Measurements from ENCODE around the gene ELOVL6. TPM values are rescaled to one million over a fixed set of nuclear protein-coding genes. Genes with fewer than 3 reads are reported as not detected.
"Not testable (repeated sequence)": the region's sequence is repeated elsewhere in the genome, so short reads cannot be mapped to it uniquely, and the experiment has no call there.

Gene ELOVL6
- polyA plus RNA-seq, 2 donors, result 17.3 to 17.7 TPM

- Histone ChIP-seq H3K9me3 (ENCODE audit: control insufficient read depth in 2 of 2, insufficient read depth in 1 of 2, low read depth in 1 of 2, low read length in 1 of 2) (no peaks in the 10 kb centered on the region), H3K4me1 (ENCODE audit: control insufficient read depth in 2 of 2, insufficient read depth in 2 of 2, low read length in 1 of 2) (no peaks in the 10 kb centered on the region), H3K4me3 (ENCODE audit: low read depth in 1 of 2, low read length in 2 of 2) (no peak overlapping the region), H3K27me3 (ENCODE audit: control insufficient read depth in 1 of 2, insufficient read depth in 2 of 2, low read length in 2 of 2) (no peaks in the 10 kb centered on the region), H3K27ac (ENCODE audit: low read depth in 2 of 2, low read length in 1 of 2) (no peak overlapping the region), H3K36me3 (ENCODE audit: control insufficient read depth in 2 of 2, insufficient read depth in 2 of 2, low read length in 1 of 2) (no peaks in the 10 kb centered on the region)
- 76 to 77% methylated on average over 2 of the region's 2 CpGs for WGBS, 2 donors
Observed at GRCh38 chr4:110224142-110224541, 25.7 kb upstream of the ELOVL6 start.

GRCh38 chr4:110218935-110219334 is 20.5 kb upstream of the ELOVL6 start:
- H3K36me3 ChIP-seq (ENCODE audit: control insufficient read depth in 2 of 2, insufficient read depth in 2 of 2, low read length in 1 of 2); H3K27ac ChIP-seq (ENCODE audit: low read depth in 2 of 2, low read length in 1 of 2); H3K27me3 ChIP-seq (ENCODE audit: control insufficient read depth in 1 of 2, insufficient read depth in 2 of 2, low read length in 2 of 2); H3K9me3 ChIP-seq (ENCODE audit: control insufficient read depth in 2 of 2, insufficient read depth in 1 of 2, low read depth in 1 of 2, low read length in 1 of 2); H3K4me3 ChIP-seq (ENCODE audit: low read depth in 1 of 2, low read length in 2 of 2); H3K4me1 ChIP-seq (ENCODE audit: control insufficient read depth in 2 of 2, insufficient read depth in 2 of 2, low read length in 1 of 2): not testable (repeated sequence)
- 88 to 91% methylated on average over 1 of the region's 1 CpG for WGBS, 2 donors

- WGBS, 2 donors, result 79 to 82% methylated on average over 4 of the region's 4 CpGs
- H3K4me3 ChIP-seq (ENCODE audit: low read depth in 1 of 2, low read length in 2 of 2); H3K27ac ChIP-seq (ENCODE audit: low read depth in 2 of 2, low read length in 1 of 2); H3K27me3 ChIP-seq (ENCODE audit: control insufficient read depth in 1 of 2, insufficient read depth in 2 of 2, low read length in 2 of 2); H3K9me3 ChIP-seq (ENCODE audit: control insufficient read depth in 2 of 2, insufficient read depth in 1 of 2, low read depth in 1 of 2, low read length in 1 of 2); H3K4me1 ChIP-seq (ENCODE audit: control insufficient read depth in 2 of 2, insufficient read depth in 2 of 2, low read length in 1 of 2); H3K36me3 ChIP-seq (ENCODE audit: control insufficient read depth in 2 of 2, insufficient read depth in 2 of 2, low read length in 1 of 2): not testable (repeated sequence)
Observed at GRCh38 chr4:110217181-110217580, 18.8 kb upstream of the ELOVL6 start.

GRCh38 chr4:110216129-110216528 is 17.7 kb upstream of the ELOVL6 start:
- 78 to 94% methylated on average over 6 of the region's 6 CpGs for WGBS, 2 donors
- Histone ChIP-seq H3K27me3 (ENCODE audit: control insufficient read depth in 1 of 2, insufficient read depth in 2 of 2, low read length in 2 of 2) (no peaks in the 10 kb centered on the region), H3K36me3 (ENCODE audit: control insufficient read depth in 2 of 2, insufficient read depth in 2 of 2, low read length in 1 of 2) (no peaks in the 10 kb centered on the region), H3K9me3 (ENCODE audit: control insufficient read depth in 2 of 2, insufficient read depth in 1 of 2, low read depth in 1 of 2, low read length in 1 of 2) (no peaks in the 10 kb centered on the region), H3K27ac (ENCODE audit: low read depth in 2 of 2, low read length in 1 of 2) (no peak overlapping the region), H3K4me3 (ENCODE audit: low read depth in 1 of 2, low read length in 2 of 2) (no peak overlapping the region), H3K4me1 (ENCODE audit: control insufficient read depth in 2 of 2, insufficient read depth in 2 of 2, low read length in 1 of 2) (no peaks in the 10 kb centered on the region)

- no peaks in the 10 kb centered on the region for H3K9me3 ChIP-seq (ENCODE audit: control insufficient read depth in 2 of 2, insufficient read depth in 1 of 2, low read depth in 1 of 2, low read length in 1 of 2)
- no peak overlapping the region for H3K27ac ChIP-seq (ENCODE audit: low read depth in 2 of 2, low read length in 1 of 2)
- no peaks in the 10 kb centered on the region for H3K4me1 ChIP-seq (ENCODE audit: control insufficient read depth in 2 of 2, insufficient read depth in 2 of 2, low read length in 1 of 2)
- H3K36me3 ChIP-seq (ENCODE audit: control insufficient read depth in 2 of 2, insufficient read depth in 2 of 2, low read length in 1 of 2), result no peaks in the 10 kb centered on the region
- no peaks in the 10 kb centered on the region for H3K27me3 ChIP-seq (ENCODE audit: control insufficient read depth in 1 of 2, insufficient read depth in 2 of 2, low read length in 2 of 2)
- WGBS, 2 donors, result 64 to 72% methylated on average over 2 of the region's 2 CpGs
- no peak overlapping the region for H3K4me3 ChIP-seq (ENCODE audit: low read depth in 1 of 2, low read length in 2 of 2)
Observed at GRCh38 chr4:110211770-110212061, 13.3 kb upstream of the ELOVL6 start.

- H3K27me3 ChIP-seq (ENCODE audit: control insufficient read depth in 1 of 2, insufficient read depth in 2 of 2, low read length in 2 of 2), result no peaks in the 10 kb centered on the region
- H3K4me1 ChIP-seq (ENCODE audit: control insufficient read depth in 2 of 2, insufficient read depth in 2 of 2, low read length in 1 of 2), result no peaks in the 10 kb centered on the region
- H3K36me3 ChIP-seq (ENCODE audit: control insufficient read depth in 2 of 2, insufficient read depth in 2 of 2, low read length in 1 of 2), result no peaks in the 10 kb centered on the region
- no peaks in the 10 kb centered on the region for H3K9me3 ChIP-seq (ENCODE audit: control insufficient read depth in 2 of 2, insufficient read depth in 1 of 2, low read depth in 1 of 2, low read length in 1 of 2)
- no peak overlapping the region for H3K4me3 ChIP-seq (ENCODE audit: low read depth in 1 of 2, low read length in 2 of 2)
- H3K27ac ChIP-seq (ENCODE audit: low read depth in 2 of 2, low read length in 1 of 2), result no peak overlapping the region
- WGBS, 2 donors, result 67 to 73% methylated on average over 13 of the region's 13 CpGs
Observed at GRCh38 chr4:110211007-110211769, 12.8 kb upstream of the ELOVL6 start.

GRCh38 chr4:110208419-110208818 is 10.0 kb upstream of the ELOVL6 start:
- Histone ChIP-seq H3K4me3 (ENCODE audit: low read depth in 1 of 2, low read length in 2 of 2) (no peak overlapping the region), H3K27ac (ENCODE audit: low read depth in 2 of 2, low read length in 1 of 2) (no peak overlapping the region)

GRCh38 chr4:110207233-110207632 is 8.8 kb upstream of the ELOVL6 start:
- H3K4me1 ChIP-seq (ENCODE audit: control insufficient read depth in 2 of 2, insufficient read depth in 2 of 2, low read length in 1 of 2), result no peaks in the 10 kb centered on the region
- no peaks in the 10 kb centered on the region for H3K36me3 ChIP-seq (ENCODE audit: control insufficient read depth in 2 of 2, insufficient read depth in 2 of 2, low read length in 1 of 2)
- H3K4me3 ChIP-seq (ENCODE audit: low read depth in 1 of 2, low read length in 2 of 2), result no peak overlapping the region
- 75 to 91% methylated on average over 1 of the region's 1 CpG for WGBS, 2 donors
- H3K9me3 ChIP-seq (ENCODE audit: control insufficient read depth in 2 of 2, insufficient read depth in 1 of 2, low read depth in 1 of 2, low read length in 1 of 2), result no peaks in the 10 kb centered on the region
- H3K27me3 ChIP-seq (ENCODE audit: control insufficient read depth in 1 of 2, insufficient read depth in 2 of 2, low read length in 2 of 2), result no peaks in the 10 kb centered on the region
- H3K27ac ChIP-seq (ENCODE audit: low read depth in 2 of 2, low read length in 1 of 2), result no peak overlapping the region

More at GRCh38 chr4:110208419-110208818, 10.0 kb upstream of the ELOVL6 start:
- WGBS, 2 donors, result 85 to 92% methylated on average over 6 of the region's 6 CpGs
- no peaks in the 10 kb centered on the region for H3K4me1 ChIP-seq (ENCODE audit: control insufficient read depth in 2 of 2, insufficient read depth in 2 of 2, low read length in 1 of 2)
- no peaks in the 10 kb centered on the region for H3K36me3 ChIP-seq (ENCODE audit: control insufficient read depth in 2 of 2, insufficient read depth in 2 of 2, low read length in 1 of 2)
- H3K9me3 ChIP-seq (ENCODE audit: control insufficient read depth in 2 of 2, insufficient read depth in 1 of 2, low read depth in 1 of 2, low read length in 1 of 2), result no peaks in the 10 kb centered on the region
- H3K27me3 ChIP-seq (ENCODE audit: control insufficient read depth in 1 of 2, insufficient read depth in 2 of 2, low read length in 2 of 2), result no peaks in the 10 kb centered on the region

GRCh38 chr4:110202024-110202423 is 3.6 kb upstream of the ELOVL6 start:
- Histone ChIP-seq H3K36me3 (ENCODE audit: control insufficient read depth in 2 of 2, insufficient read depth in 2 of 2, low read length in 1 of 2) (no peaks in the 10 kb centered on the region), H3K27me3 (ENCODE audit: control insufficient read depth in 1 of 2, insufficient read depth in 2 of 2, low read length in 2 of 2) (no peaks in the 10 kb centered on the region), H3K27ac (ENCODE audit: low read depth in 2 of 2, low read length in 1 of 2) (no peak overlapping the region), H3K4me3 (ENCODE audit: low read depth in 1 of 2, low read length in 2 of 2) (no peak overlapping the region), H3K9me3 (ENCODE audit: control insufficient read depth in 2 of 2, insufficient read depth in 1 of 2, low read depth in 1 of 2, low read length in 1 of 2) (no peaks in the 10 kb centered on the region), H3K4me1 (ENCODE audit: control insufficient read depth in 2 of 2, insufficient read depth in 2 of 2, low read length in 1 of 2) (no peaks in the 10 kb centered on the region)
- 88 to 92% methylated on average over 3 of the region's 3 CpGs for WGBS, 2 donors

GRCh38 chr4:110201502-110201901 is 3.1 kb upstream of the ELOVL6 start:
- Histone ChIP-seq H3K9me3 (ENCODE audit: control insufficient read depth in 2 of 2, insufficient read depth in 1 of 2, low read depth in 1 of 2, low read length in 1 of 2) (no peaks in the 10 kb centered on the region), H3K27ac (ENCODE audit: low read depth in 2 of 2, low read length in 1 of 2) (no peak overlapping the region), H3K4me3 (ENCODE audit: low read depth in 1 of 2, low read length in 2 of 2) (no peak overlapping the region), H3K36me3 (ENCODE audit: control insufficient read depth in 2 of 2, insufficient read depth in 2 of 2, low read length in 1 of 2) (no peaks in the 10 kb centered on the region), H3K27me3 (ENCODE audit: control insufficient read depth in 1 of 2, insufficient read depth in 2 of 2, low read length in 2 of 2) (no peaks in the 10 kb centered on the region), H3K4me1 (ENCODE audit: control insufficient read depth in 2 of 2, insufficient read depth in 2 of 2, low read length in 1 of 2) (no peaks in the 10 kb centered on the region)
- 55 to 58% methylated on average over 2 of the region's 2 CpGs for WGBS, 2 donors

Data from esophagus (tissue), 2 donors.